WI38 (cell line): ENCODE results near the gene BLCAP.
"Not testable (repeated sequence)": the region's sequence is repeated elsewhere in the genome, so short reads cannot be mapped to it uniquely, and the experiment has no call there.

Experiments used
- H3K4me3 ChIP-seq: 2 replicates; pipeline ENCODE4 v1.5.1; 2011; ENCODE audit warnings: low read depth, mild to moderate bottlenecking, control low read depth, low read length
- TF ChIP-seq, protein P1 (sequence below): IDR thresholded peaks from 2 replicates; pipeline ENCODE4 v1.5.1; 2012; ENCODE audit warnings: low read depth, mild to moderate bottlenecking, control low read depth, low read length

The BLCAP gene

DNA sequence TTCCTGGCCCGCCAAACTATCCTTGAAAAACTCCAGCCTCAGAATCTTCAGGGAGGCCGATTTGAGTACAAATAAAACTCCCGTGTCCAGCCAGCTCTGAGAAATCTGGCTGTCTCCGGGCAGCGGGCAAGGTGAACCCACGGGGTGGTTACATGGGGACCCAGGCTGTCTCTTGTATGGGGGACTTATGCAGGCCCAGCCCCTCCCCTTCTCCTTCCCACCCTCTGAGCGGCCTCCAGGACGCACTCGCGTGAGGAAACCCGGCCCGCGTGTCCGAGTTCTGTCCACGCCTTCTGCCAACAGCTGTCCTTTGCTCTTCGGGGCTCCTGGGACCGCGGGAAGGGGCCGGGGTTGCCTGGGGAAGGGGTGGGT lies 36.3 kb upstream of the BLCAP start:
- no peak overlapping the region for H3K4me3 ChIP-seq
- TF ChIP-seq, protein P1, sequence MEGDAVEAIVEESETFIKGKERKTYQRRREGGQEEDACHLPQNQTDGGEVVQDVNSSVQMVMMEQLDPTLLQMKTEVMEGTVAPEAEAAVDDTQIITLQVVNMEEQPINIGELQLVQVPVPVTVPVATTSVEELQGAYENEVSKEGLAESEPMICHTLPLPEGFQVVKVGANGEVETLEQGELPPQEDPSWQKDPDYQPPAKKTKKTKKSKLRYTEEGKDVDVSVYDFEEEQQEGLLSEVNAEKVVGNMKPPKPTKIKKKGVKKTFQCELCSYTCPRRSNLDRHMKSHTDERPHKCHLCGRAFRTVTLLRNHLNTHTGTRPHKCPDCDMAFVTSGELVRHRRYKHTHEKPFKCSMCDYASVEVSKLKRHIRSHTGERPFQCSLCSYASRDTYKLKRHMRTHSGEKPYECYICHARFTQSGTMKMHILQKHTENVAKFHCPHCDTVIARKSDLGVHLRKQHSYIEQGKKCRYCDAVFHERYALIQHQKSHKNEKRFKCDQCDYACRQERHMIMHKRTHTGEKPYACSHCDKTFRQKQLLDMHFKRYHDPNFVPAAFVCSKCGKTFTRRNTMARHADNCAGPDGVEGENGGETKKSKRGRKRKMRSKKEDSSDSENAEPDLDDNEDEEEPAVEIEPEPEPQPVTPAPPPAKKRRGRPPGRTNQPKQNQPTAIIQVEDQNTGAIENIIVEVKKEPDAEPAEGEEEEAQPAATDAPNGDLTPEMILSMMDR = no peak

DNA sequence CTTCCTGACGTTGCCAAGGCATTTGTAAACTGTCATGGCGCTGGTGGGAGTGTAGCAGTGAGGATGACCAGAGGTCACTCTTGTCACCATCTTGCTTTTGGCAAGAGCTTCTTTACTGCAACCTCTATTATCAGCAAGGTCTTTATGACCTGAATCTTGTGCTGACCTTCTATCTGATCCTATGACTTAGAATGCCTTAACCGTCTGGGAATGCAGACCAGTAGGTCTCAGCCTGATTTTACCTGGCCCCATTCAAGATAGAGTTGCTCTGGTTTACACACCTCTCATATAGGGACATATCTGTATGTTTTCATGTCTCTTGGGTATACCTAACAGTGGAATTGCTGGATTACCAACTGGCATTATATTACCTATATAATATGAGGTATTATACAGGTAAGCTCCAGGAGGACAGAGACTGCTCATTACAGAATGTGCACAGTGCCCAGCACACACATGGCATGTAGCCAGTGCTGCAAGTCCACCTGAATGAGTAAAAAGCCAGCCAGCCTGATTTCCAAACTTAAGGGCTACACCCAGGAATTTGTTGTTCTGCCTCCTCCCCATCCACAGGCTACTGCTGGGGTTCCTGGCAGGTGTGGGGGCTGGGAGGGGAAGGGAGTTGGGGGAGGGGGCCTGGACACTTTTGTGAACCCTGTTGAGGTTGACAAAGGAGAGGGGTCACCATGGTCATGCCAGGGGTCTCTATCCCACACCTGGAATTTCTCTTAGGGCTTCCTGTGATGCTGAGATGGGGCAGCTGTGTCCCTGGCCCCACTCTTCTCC lies 35.2 kb upstream of the BLCAP start:
- no peak overlapping the region for H3K4me3 ChIP-seq
- TF ChIP-seq, protein P1 = no peak

DNA sequence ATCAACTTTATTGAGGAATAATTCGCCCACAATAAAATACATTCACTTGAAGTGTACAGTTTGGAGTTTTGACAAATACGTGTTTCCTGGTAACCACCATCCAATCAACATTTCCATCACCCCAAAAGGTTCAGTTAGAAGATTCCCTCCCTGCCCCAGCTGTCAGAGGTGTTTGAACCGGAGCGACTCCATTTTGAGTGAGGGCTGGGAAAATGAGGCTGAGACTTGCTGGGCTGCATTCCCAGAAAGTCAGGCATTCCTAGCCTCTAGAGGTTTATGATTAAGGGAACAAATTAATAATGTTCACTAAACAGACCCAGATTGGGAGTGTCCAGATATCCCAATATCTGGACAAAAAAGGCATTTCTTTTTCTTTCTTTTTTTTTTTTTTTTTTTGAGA lies 33.0 kb upstream of the BLCAP start:
- TF ChIP-seq, protein P1 = no peak
- no peak overlapping the region for H3K4me3 ChIP-seq

DNA sequence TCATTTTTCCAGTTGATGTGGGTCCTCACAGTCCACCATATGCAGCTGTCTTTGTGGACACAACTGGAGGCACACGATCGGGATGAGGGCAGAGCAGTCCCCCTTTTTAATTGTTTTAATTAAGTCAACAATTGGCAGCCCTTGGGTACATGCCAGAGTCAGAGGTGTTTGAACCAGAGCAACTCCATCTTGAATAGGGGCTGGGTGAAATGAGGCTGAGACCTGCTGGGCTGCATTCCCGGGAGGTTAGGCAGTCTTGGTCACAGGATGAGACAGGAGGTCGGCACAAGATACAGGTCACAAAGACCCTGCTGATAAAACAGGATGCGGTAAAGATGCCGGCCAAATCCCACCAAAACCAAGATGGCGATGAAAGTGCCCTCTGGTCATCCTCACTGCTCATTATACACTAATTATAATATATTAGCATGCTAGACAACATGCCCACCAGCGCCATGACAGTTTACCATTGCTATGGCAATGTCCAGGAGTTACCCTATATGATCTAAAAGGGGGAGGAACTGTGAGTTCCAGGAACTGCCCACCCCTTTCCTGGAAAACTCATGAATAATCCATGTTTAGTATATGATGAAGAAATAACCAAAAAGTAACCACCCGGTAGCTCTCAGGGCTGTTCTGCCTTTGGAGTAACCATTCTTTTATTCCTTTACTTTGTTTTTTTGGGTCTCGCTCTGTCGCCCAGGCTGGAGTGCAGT lies 31.8 kb upstream of the BLCAP start:
- no peak overlapping the region for H3K4me3 ChIP-seq
- TF ChIP-seq, protein P1 = no peak

DNA sequence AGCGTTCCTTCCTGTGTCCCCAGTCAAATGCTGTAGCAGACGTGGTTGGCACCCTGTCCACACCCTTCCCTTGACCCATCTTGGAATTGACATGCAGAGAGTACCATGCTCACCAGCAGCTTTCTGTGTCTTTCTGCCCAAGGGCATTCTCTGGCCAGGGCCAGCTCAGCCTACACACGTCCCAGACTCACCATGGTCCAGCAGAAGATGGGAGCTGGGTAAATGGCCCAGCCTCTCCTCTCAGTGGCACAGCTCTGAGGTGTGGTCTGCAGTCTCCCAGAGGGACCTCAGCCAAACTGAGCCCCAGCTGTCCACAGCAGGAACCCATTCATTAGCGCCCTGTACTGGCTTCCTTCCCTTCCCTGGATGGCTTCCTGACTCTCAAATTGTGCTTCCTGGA lies 31.1 kb upstream of the BLCAP start:
- TF ChIP-seq, protein P1 = no peak
- H3K4me3 ChIP-seq = no peak overlapping the region

DNA sequence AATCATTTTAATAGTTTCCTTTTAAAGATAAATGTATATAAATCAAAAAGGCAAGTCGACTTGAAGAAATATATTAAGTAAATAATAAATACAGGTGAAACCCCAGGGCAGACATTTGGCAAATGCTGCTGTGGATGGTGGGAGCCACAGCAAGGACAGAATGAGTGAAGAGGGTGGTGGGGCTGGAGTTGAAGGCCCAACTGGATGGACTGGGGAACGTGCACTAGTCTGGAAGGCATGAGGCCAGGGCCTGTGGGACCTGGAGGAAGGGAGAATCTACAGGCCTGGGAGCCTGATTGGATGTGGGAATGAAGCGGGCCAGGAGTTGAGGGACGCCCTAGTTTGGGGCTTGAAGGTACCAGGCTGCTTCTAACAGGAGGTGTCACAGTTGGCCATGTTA lies 30.6 kb upstream of the BLCAP start:
- H3K4me3 ChIP-seq = no peak overlapping the region
- TF ChIP-seq, protein P1 = no peak

DNA sequence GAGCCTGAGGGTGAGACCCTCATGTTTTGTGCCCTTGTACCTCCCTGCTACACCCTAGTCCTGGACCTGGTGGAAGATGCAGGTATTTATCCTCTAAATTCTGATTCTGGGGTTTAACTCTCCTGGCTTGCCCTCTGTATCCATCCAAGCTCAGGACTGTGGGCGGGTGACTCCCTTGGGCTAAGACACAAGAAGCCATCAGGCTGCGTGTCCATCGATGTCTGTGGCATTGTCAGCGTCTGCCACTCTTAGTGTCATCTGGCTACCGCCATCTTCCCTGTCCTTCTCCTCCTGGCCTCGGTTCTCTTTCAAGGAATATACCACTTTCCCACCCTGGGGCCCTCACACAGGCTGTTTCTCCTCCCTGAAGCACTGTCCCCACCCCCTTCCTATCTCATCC lies 28.9 kb upstream of the BLCAP start:
- no peak overlapping the region for H3K4me3 ChIP-seq
- TF ChIP-seq, protein P1 = no peak

DNA sequence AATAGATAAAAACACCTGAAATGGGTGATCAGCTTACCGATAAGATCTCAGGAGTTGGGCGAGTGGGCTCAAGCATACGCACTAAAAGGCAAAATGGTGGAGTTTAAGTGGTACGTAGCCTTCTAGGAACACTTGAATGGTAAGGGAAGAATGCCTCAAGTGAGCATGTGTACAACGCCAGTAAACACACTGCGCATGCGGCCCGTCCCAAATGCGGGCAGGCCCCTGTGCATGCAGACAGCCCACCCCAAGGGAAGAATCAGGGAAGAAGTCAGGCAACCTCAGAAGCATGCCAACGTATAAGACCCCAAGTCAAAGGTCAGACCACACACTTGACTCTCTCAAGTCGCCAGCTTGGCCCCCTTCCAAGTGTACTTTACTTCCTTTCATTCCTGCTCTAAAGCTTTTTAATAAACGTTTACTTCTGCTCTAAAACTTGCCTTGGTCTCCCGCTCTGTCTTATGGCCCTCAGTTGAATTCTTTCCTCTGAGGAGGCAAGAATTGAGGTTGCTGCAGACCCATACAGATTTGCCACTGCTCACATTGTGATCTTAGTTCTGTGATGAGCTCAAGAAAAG lies 27.1 kb upstream of the BLCAP start:
- not testable (repeated sequence) for H3K4me3 ChIP-seq
